ENCODE data around the gene TOGARAM1.

DNA sequence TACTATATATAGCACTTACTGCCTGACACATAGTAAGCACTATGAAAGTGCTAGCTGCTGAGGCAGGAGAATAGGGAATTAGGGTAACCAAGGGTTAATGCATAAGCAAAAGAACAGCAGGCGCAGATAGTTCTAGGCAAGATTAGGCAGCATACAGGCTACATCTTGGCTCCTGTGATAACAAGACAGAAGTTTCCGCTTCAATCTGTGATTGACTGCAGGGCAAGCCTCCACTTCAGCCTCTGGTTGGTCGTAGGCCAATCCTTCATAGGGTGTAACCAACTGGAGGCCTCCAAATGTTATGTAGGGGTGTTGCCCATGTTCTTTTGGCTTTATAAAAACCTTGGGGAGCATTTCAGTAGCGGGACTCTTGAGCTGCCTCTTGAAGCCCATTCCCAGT, 47.1 kb upstream of the TOGARAM1 start:
- TF ChIP-seq, protein P1, sequence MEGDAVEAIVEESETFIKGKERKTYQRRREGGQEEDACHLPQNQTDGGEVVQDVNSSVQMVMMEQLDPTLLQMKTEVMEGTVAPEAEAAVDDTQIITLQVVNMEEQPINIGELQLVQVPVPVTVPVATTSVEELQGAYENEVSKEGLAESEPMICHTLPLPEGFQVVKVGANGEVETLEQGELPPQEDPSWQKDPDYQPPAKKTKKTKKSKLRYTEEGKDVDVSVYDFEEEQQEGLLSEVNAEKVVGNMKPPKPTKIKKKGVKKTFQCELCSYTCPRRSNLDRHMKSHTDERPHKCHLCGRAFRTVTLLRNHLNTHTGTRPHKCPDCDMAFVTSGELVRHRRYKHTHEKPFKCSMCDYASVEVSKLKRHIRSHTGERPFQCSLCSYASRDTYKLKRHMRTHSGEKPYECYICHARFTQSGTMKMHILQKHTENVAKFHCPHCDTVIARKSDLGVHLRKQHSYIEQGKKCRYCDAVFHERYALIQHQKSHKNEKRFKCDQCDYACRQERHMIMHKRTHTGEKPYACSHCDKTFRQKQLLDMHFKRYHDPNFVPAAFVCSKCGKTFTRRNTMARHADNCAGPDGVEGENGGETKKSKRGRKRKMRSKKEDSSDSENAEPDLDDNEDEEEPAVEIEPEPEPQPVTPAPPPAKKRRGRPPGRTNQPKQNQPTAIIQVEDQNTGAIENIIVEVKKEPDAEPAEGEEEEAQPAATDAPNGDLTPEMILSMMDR (IDR thresholded peaks at IDR 0.05) = no peak
- no peak for TF ChIP-seq POLR2A (IDR thresholded peaks at IDR 0.05)
